Endothelial cell (in vitro differentiated cells): ENCODE measurements around the gene SEC22B. TPM values are rescaled to one million over a fixed set of nuclear protein-coding genes. Genes with fewer than 3 reads are reported as not detected.
A peak's percentile ranks its signal among the peaks of the same experiment; 100 is the strongest.
"Not testable (repeated sequence)": the region's sequence is repeated elsewhere in the genome, so short reads cannot be mapped to it uniquely, and the experiment has no call there.

Source experiments
- DNase-seq: peaks from one replicate; pipeline ENCODE4 v3.0.0; 2021; ENCODE audit warnings: low spot score
- H3K27ac Mint-ChIP-seq: one replicate; pipeline ENCODE4 v1.8.0; 2021; ENCODE audit warnings: mixed read lengths, inconsistent platforms; ENCODE audit not compliant: unreplicated experiment
- H3K27me3 Mint-ChIP-seq: one replicate; pipeline ENCODE4 v1.8.0; 2021; ENCODE audit warnings: mild to moderate bottlenecking, moderate library complexity, mixed read lengths, inconsistent platforms; ENCODE audit not compliant: unreplicated experiment
- H3K36me3 Mint-ChIP-seq: one replicate; pipeline ENCODE4 v1.8.0; 2021; ENCODE audit warnings: mild to moderate bottlenecking, low read depth, mixed read lengths, inconsistent platforms; ENCODE audit not compliant: unreplicated experiment
- H3K4me1 Mint-ChIP-seq: one replicate; pipeline ENCODE4 v1.8.0; 2021; ENCODE audit warnings: mild to moderate bottlenecking, mixed read lengths, inconsistent platforms; ENCODE audit not compliant: unreplicated experiment
- H3K4me3 Mint-ChIP-seq: one replicate; pipeline ENCODE4 v1.8.0; 2021; ENCODE audit warnings: mild to moderate bottlenecking, mixed read lengths, inconsistent platforms; ENCODE audit not compliant: unreplicated experiment
- H3K9me3 Mint-ChIP-seq: one replicate; pipeline ENCODE4 v1.8.0; 2021; ENCODE audit warnings: mixed read lengths, inconsistent platforms; ENCODE audit not compliant: unreplicated experiment
- total RNA-seq: library from RNA; stranded (reverse); fragmentation: NEBNext Ultra II Directional; extraction: Animal tissue kit (Norgen Biotek cat#: 25700); gene quantifications from one replicate; pipeline ENCODE4 v1.2.1, GENCODE V29; 2021; ENCODE audit not compliant: unreplicated experiment
- TF ChIP-seq, protein P1 (sequence below): fragments of 200-600 bp; sonication (generic); IDR thresholded peaks from one replicate; pipeline ENCODE4 v1.5.0; 2021; ENCODE audit warnings: antibody characterized with exemption; ENCODE audit not compliant: unreplicated experiment

SEC22B gene
- total RNA-seq, 1 donor from 2014 or later: 14.0 TPM

DNA sequence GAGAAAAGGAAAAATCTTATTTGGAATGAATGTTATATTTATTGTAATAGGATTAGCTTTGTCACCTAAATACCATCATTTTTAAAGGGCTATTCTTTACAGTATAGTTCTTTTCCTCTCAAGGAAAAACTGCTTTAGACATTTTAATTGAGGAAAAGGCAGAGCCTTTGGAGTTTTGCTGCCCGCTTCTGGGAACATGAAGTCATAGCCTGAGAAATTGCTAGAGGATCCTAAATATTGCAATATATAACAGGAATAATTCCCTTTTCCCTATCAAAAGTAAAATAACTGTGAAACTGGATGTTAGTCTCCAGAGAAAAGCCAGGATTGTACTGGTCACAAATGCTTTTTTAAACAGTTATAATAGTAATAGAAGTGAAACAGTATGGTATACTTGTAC is 30.5 kb downstream of the SEC22B start:
- H3K27ac Mint-ChIP-seq, H3K4me3 Mint-ChIP-seq, H3K4me1 Mint-ChIP-seq, DNase-seq, H3K36me3 Mint-ChIP-seq, H3K9me3 Mint-ChIP-seq, H3K27me3 Mint-ChIP-seq: not testable (repeated sequence)
- TF ChIP-seq, protein P1, sequence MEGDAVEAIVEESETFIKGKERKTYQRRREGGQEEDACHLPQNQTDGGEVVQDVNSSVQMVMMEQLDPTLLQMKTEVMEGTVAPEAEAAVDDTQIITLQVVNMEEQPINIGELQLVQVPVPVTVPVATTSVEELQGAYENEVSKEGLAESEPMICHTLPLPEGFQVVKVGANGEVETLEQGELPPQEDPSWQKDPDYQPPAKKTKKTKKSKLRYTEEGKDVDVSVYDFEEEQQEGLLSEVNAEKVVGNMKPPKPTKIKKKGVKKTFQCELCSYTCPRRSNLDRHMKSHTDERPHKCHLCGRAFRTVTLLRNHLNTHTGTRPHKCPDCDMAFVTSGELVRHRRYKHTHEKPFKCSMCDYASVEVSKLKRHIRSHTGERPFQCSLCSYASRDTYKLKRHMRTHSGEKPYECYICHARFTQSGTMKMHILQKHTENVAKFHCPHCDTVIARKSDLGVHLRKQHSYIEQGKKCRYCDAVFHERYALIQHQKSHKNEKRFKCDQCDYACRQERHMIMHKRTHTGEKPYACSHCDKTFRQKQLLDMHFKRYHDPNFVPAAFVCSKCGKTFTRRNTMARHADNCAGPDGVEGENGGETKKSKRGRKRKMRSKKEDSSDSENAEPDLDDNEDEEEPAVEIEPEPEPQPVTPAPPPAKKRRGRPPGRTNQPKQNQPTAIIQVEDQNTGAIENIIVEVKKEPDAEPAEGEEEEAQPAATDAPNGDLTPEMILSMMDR: peak; percentile 27

DNA sequence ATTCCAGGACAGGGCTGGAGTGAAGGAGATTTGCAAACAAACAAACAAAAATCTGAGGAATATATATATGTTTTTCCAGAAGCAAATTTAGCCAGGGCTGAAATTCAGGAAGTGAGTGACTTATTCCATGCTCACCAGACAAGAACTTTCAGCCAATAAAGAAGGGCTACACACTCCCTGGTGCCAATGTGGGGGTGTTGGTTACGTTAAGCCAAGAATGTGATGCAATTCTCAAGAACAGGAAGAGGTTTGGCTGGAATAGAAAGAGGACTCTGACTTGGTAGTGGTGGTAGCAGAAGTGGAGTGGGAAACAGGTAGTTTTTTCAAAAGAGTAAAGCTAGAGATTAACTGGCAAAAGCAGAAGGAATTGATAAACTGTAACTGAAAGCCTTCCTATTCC is 31.7 kb downstream of the SEC22B start:
- not testable (repeated sequence) for H3K36me3 Mint-ChIP-seq, H3K27ac Mint-ChIP-seq, DNase-seq, H3K4me3 Mint-ChIP-seq, H3K9me3 Mint-ChIP-seq, H3K27me3 Mint-ChIP-seq, H3K4me1 Mint-ChIP-seq

DNA sequence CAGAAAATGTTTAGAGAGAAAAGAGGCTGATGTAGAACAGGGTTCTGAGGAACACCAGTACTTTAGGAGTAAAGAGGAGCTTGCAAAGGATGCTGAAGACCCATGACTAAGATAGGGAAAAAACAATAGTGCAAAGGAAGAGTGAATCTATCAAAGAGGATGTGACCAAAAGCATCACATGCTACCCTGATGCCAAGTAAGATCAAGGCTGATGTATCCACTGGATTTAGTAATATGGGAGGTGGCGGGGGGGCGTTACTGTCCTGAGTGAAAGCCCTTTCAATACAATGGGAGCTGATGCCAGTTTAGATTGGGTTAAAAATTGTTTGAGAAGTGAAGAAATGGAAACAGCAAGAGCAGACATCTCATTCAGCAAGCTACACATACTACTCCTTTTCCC is 32.2 kb downstream of the SEC22B start:
- H3K27ac Mint-ChIP-seq, H3K36me3 Mint-ChIP-seq, H3K9me3 Mint-ChIP-seq, H3K4me3 Mint-ChIP-seq, DNase-seq, H3K4me1 Mint-ChIP-seq, H3K27me3 Mint-ChIP-seq: not testable (repeated sequence)

DNA sequence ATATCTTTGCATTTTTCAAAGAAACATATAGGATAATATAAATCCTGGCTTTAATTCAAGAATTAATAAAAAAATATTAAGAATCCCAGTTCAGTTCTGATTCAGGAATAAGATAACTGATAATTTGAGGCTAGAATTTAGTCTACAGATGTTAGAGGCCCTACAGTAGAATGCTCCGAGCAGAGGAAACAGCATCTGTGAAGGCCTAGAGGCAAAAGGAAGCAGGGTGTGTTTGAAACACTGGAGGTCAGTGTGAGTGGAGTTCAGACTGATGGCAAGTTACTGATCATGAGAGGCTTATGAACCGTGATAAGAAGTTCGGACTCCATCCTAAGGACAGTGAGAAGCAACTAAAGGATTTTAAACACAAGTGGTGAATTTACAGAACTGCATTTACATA is 33.0 kb downstream of the SEC22B start:
- not testable (repeated sequence) for H3K27ac Mint-ChIP-seq, DNase-seq, H3K27me3 Mint-ChIP-seq, H3K4me1 Mint-ChIP-seq, H3K9me3 Mint-ChIP-seq, H3K4me3 Mint-ChIP-seq, H3K36me3 Mint-ChIP-seq

DNA sequence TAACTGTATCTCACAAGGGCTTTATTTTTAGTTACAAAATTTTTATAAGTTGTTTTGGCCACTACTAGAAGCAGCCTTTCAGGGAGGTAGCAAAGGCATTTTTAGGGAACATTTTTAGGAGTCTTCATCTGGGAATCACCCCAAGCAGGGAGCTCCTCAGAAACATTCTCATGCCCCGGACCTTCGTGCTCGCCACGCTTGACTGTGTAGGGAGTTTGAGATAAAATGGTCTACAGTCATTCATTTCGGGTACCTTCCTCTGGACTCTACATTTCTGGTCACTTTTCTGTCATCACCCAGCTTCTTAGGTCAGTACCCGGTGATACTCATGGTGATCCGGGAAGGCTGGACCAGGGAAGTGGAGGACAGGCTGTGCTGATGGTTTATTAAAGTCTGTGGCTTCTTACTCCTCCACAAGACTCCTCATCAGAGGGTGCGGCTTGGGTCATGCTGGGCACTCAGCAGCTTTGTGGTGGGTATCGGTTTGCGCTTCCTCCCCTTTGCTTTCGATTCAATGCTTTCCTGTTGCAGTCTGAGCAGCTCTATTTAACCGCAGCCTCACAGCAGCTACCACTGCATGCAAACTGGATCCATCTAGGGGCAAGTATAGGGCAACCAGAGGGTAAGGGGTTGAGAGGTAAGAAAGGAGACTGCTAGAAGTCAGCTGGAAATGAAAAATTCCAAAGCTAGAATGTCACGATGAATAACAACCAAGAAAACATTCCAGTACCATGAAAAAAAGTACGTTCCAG is 33.6 kb downstream of the SEC22B start:
- not testable (repeated sequence) for H3K27ac Mint-ChIP-seq, H3K27me3 Mint-ChIP-seq, DNase-seq, H3K9me3 Mint-ChIP-seq, H3K4me1 Mint-ChIP-seq, H3K36me3 Mint-ChIP-seq, H3K4me3 Mint-ChIP-seq

DNA sequence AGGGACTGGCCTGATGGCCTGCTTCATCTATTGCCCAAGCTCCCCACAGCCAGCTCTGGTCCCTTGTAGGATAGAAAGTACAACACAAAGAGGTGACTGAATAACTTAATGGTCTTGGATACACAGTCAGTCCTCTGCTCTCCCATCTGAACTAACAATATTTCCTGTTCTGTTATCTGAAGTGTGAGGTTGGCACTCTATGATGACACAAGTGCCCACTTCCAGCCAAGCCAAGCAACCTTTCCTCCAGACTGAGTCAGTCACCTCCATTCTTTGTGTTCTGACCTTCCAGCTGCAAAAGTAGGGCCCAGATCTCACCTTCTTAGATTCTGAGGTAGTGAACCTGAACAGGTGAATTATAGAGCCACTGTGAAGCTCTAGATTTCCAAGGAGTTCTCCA is 34.5 kb downstream of the SEC22B start:
- not testable (repeated sequence) for H3K27ac Mint-ChIP-seq, H3K27me3 Mint-ChIP-seq, H3K9me3 Mint-ChIP-seq, DNase-seq, H3K4me1 Mint-ChIP-seq, H3K4me3 Mint-ChIP-seq, H3K36me3 Mint-ChIP-seq

DNA sequence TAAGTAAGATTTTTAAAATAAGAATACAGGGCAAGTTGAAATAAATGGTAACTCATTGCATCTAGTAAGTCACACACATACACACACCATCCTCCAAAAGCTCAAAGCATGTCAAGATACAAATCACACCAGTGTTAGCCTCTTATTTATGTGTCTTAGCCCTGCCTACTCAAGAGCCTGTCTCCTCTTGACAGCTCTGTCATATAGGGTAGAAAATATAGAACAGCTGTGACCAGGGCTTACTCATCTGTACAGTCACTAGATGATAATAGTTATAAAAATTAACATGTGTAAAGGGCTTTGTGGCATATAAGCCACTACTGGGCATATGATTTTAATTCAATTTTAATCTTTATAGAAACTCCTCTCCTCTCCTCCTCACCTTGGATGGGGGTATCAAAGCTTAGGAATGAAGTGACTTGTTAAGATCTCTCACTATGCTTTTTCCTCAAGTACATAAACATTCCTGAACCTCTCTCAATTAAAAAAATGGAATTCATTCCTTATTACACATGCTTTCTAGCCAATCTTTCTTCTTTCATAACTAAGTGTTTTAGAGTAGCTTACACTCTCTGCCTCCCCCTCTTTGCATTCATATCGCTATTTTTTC is 35.6 kb downstream of the SEC22B start:
- H3K27me3 Mint-ChIP-seq, H3K36me3 Mint-ChIP-seq, H3K4me3 Mint-ChIP-seq, H3K9me3 Mint-ChIP-seq, DNase-seq, H3K27ac Mint-ChIP-seq, H3K4me1 Mint-ChIP-seq: not testable (repeated sequence)

DNA sequence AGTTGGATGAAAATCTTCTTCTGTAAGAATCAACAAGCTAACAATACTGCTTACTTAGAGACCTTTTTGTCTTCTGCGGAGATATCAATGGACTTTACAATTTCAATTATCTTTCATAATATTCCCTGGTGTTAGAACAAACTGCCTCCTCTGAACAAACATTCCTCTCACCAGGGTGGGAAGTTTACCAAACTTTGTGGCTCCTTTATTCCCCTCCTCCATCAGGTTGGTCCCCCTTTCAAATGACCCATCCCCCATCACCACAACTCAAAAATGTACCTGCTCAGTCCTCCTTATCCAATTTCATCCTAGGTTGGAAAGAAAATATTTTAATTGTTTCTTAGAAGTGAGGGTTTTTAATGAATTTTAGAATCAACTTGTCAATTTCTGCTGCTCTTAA is 40.2 kb downstream of the SEC22B start:
- H3K36me3 Mint-ChIP-seq, DNase-seq, H3K27ac Mint-ChIP-seq, H3K4me3 Mint-ChIP-seq, H3K9me3 Mint-ChIP-seq, H3K27me3 Mint-ChIP-seq, H3K4me1 Mint-ChIP-seq: not testable (repeated sequence)

DNA sequence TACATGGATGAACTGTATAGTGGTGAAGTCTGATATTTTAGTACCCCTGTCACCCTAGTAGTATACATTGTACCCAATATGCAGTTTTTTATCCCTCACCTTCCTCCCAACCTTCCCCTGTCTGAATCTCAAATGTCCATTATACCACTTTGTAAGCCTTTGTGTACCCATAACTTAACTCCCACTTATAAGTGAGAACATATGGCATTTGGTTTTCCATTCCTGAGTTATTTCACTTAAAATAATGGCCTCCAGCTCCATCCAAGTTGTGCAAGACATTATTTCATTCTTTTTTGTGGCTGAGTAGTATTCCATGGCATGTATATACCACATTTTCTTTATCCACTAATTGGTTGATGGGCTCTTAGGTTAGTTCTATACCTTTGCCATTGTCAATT is 42.4 kb downstream of the SEC22B start:
- not testable (repeated sequence) for H3K4me1 Mint-ChIP-seq, H3K36me3 Mint-ChIP-seq, H3K27ac Mint-ChIP-seq, H3K4me3 Mint-ChIP-seq, H3K9me3 Mint-ChIP-seq, DNase-seq, H3K27me3 Mint-ChIP-seq
